NOMO-1 (cell line): Measurements from ENCODE around the gene RBBP8.
"Not testable (repeated sequence)": the region's sequence is repeated elsewhere in the genome, so short reads cannot be mapped to it uniquely, and the experiment has no call there.

ENCODE experiments used
- DNase-seq, 2 experiments: peaks; one replicate each; lab custom pipeline; 2025; ENCODE audit not compliant: unreplicated experiment in 2 of 2; lab: John Stamatoyannopoulos, UW

The RBBP8 gene

DNA sequence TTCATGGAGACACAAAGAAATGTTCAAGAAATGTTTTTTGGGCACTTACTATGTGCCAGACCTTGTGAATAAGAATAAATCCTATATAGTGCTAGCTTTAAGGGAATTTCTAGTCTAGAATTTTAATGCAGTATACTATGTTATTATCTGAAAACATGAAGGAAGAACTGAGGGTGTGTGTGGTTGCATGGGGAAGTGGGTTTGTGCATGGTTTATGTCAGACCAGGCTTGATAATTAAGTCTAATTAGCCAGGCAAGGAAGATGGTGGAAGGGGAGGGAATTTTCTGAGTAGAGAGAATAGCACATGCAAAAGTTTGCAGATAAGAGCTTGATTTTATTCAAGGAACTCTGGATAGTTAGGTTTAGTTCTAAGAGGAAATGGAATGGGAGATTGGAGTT lies 6.5 kb downstream of the RBBP8 start:
- DNase-seq = peak; percentile 41 to 63

DNA sequence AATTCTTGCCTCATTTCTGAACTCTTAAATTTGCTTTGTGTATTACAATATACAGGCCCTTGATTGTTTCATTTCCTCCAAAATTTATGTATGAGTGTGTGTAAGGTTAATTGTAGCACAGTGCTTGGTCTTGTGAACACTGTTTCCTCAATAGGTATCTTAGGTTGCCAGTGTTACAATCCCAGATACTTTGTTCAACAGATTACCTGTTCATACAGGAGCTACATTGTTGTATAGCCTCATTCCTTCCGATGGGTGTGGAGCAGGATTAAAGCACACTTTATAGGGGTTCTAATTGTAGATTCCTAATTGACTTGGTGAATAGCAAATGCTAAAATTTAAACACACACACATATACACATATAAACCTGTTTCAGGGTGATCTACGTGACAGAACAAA lies 10.7 kb downstream of the RBBP8 start:
- no peak for DNase-seq

DNA sequence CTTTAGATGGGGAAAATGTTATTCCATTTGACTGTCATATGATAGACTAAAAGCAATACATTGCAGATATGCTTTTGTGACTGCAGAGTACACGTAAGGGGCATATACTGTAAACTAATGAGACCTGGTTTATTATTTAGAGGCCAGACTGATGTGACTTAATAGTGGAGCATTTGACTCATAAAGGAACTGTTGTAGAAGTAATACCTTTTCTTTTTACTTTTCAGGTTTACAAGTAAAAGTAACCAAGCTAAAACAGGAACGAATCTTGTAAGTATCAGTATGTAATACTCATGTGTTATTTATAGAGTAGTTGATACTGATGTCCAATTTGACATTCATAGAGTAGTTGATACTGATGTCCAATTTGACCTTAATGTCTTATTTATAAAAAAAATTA lies 13.1 kb downstream of the RBBP8 start:
- DNase-seq = no peak

DNA sequence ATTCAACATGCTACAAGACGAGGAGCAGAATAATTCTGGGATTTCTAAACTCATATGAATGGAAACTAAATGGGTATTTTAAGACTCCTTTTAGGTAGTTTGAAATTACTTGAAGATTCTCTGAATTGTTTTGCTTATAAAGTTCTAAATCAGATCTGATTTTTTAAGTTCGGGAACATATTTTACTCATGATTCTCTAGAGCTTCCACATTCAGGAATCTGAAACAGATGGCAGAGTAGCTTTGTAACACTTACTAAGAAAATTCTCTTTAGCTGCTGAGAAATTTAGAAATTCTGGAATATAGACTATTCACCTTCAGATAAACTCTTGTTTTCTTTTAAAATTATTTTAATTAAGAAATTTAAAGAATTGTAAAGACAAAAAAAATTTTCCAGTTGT lies 13.7 kb downstream of the RBBP8 start:
- no peak for DNase-seq

DNA sequence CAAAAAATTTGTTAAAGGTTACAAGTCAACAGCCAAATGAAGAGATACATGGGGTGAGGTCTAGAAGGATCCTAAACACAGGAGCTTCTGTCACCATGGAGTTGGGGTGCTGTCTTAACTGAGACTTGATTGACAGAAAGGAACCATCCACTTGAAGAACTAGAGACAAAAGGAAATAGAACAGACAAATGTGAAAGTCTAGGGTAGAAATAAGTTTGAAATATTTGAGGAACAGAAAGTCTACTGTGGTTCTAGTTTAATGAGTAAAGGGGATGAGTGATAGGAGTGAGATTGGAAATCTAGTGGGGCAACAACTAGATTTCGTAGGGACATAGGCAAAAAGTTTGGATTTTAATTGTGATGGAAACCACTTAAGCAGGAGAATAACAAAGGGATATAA lies 18.7 kb downstream of the RBBP8 start:
- peak in 1 of 2 experiments; percentile 58 for DNase-seq

DNA sequence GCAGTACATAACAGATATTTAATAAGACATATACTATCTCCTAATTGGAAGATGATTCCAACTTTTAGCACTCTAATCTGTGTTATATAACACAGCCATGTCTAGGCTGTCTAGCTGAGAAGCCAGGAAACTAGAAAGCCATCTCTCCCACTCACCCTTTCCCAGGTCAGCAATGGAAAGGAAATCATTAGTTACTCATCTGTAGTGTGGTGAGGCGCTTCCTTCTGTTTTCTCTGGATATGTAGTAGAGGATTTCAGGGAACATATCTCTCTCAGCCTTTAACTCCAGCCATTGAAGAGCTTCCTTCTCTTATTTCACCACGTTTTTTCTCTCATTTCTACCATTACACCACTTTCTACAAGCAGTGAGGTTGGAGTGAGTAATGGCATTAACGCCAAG lies 19.4 kb downstream of the RBBP8 start:
- DNase-seq = no peak

DNA sequence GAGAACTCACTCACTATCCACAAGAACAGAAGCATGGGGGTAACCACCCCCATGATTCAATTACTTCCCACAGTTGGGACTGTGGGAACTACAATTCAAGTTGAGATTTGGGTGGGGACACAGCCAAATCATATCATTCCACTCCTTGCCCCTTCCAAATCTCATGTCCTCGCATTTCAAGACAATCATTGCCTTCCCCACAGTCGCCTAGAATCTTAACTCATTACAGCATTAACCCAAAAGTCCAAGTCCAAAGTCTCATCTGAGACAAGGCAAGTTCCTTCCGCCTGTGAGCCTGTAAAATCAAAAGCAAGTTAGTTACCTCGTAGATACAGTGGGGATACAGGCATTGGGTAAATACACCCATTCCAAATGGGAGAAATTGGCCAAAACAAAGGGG lies 20.9 kb downstream of the RBBP8 start:
- not testable (repeated sequence) for DNase-seq

DNA sequence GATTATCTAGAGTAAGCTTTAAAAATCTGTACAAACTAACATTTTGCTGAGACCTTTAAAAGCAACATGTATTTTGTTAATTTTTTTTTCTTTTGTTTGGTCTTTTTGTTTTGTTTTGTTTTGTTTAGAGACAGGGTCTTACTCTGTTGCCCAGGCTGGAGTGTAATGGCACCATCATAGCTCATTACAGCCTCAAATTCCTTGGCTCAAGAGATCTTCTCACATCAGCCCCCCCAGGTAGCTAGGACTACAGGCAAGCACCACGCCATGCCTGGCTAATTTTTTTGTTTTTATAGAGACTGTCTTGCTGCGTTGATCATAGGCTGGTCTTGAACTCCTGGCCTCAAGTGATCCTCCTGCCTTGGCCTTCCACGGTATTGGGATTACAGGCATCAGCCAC lies 23.1 kb downstream of the RBBP8 start:
- DNase-seq = no peak

DNA sequence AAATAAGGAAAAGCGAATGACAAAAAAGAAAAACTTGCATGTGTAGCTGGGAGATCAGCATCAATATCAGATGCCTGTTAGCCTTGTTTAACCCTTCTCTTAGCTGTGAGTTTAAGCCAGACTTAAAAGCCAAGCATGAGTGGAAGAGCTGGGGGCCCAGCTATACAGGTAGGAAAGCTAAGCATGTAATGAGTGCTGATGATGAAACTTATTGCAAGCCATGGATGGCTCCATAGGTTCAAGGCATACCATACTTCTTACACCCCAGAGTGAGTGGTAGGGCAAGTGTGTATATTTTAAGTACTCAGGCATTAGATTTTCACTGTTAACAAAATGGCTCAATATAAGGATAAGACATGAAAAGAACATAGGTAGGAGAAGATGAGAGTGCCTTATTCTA lies 28.0 kb downstream of the RBBP8 start:
- no peak for DNase-seq

DNA sequence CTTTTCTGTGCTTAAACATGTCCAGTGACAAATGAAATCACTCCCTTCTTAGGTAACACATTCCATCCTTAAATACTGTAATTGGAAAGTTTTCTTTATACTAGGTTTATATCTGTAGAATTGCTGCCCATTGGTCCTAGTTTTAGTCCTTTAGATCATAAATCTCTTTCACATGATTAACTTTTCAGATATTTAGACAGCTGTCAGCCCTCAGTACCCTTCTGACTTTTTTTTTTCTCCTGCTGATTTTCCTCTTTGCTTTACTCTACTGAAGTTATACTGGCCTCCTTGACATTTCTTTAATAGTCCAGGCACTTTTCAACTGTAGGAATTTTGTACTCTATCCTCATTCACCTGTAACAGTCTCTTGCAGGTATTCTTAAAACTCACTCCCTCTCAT lies 28.9 kb downstream of the RBBP8 start:
- no peak for DNase-seq

DNA sequence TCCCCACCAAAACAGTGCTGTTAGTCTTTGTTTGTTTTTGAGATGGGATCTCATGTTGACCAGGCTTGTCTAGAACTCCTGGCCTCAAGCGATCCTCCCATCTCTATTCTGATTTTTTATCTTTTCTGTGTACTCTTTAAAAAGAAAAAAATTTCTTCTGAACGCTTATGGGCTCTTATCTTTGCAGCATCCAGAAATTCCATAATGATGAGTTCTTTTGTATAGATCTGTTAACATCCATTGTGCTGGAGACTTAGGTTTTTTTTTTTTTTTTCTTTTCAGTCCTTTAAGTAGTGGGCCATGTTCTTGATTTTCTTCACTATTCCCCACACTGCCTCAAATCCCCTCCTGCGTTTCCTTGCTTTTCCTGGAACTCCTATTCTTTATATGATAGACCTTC lies 31.0 kb downstream of the RBBP8 start:
- DNase-seq = no peak

DNA sequence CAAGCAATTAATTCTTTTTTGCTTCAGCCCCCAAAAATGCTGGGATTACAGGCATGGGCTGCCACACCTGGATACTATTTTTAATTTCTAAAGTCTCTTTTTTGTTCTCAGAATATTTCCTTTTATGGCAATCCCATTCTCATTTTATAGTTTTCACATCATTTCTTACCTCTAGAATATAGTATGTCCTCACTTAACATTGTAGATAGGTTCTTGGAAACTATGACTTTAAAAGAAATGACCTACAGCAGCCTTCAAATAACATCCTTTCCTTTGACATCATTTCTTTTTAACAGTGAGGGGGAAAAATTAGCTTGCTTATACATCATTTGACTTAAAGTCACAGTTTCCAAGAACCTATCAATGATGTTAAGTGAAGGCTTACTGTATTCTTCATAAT lies 31.6 kb downstream of the RBBP8 start:
- DNase-seq = no peak

DNA sequence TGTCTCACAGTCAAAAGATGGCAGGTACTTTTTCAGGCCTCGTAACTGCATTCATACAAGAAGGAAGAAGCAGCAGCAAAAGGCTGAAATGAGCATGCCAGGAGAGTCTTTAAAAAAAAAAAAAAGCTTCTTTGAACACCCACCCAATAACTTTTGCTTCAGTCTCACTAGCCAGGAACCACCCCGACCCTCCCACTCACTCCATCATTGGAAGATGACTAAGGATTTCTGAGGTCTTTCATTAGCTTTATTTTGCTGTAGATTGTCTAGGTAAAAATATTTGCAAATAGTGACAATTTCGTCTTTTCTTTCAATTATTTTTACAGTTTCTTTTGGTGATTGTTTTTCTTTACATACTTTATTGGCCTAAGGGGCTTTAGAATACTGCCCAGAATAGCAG lies 37.9 kb downstream of the RBBP8 start:
- DNase-seq = no peak

DNA sequence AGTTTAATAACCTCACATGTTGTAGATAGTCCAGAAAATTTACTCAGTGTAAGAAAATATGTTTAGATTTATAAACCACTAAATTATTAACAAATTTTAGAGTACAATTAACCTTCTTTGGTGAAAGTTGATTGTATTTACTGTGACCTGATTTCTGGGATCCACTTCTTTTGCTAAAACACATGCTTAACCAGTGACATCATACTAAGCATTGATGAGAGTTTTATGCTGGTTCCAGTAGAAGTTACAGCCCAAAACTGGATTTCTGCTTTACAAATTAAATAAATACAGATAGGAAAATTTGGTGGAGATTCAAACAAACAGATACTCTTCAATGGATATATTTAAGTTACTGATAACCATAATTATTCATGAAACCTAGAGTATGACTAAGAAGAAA lies 40.9 kb downstream of the RBBP8 start:
- DNase-seq = no peak

DNA sequence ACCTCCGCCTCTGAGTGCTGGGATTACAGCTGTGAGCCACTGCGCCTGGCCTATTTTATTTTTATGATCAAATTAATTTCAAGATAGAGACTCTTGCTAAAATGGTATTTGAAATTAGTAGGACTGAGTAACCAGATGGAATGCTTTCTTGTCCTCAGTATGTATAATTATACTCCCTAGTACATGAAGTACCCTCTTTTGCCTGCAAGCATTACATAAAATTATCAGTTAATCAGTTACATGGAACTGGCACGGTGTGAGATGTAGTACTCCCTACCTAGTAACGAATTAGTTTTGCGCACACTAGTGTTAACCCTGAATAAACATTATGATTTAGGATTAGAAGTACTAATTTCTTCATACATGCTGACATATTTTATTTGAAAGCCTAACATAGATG lies 41.6 kb downstream of the RBBP8 start:
- DNase-seq = no peak

DNA sequence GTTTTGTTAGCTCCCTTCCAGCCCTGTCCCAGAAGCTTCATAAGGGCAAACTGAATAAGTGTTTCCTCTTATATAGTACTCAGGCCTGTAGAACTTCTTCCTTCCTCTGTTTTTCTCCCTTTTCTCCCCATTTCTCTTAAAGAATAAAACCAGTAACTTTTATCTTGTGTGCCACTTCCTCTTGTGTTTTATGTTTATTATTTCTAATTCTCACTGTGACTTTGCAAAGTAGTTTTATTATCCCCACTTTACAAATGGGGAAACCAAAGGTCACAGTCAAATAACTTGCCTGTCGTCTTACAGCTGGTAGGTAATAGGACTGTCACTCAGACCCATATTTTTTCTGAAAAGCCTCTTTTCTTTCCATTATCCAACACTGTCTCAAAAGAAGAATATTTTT lies 42.4 kb downstream of the RBBP8 start:
- peak in 1 of 2 experiments; percentile 61 for DNase-seq

DNA sequence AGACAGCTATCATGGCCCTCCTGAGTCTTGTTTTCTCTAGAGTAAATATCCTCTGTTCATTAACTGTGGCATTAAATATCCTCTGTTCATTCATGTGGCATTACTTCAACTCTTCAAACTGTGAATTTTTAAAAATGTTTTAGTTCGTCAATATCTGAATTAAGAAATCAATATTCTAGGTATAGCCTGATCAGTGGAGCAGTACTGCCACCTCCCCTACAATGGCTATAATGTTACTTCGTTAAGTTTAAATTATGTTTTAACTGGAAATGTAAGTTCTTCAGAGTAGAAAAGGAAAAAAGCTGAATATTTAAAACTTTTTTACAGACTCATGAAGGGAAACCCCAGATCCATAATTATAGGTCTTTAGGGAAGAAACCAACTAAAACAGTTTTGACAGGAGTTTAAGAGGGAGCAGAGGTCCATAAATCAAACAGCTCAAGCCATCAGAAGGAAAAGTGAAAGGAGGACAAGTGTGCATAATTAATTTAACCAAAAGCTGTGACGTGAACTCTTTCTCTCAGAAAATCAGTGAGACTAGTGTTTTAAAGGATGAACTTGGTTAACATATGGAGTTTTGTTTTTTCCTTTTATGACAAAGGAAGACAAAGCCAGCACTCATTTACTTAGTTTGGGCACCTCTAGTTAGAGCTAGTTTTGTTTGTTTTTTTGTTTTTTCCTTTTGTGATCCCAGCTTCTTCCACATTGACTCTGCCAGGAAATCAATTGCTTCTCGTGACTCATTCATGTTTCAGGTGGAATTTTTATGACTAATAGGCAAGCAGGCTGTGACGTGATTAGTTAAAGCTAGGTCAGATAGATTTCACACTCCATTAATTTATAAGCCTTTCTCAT lies 44.9 kb downstream of the RBBP8 start:
- DNase-seq = no peak

DNA sequence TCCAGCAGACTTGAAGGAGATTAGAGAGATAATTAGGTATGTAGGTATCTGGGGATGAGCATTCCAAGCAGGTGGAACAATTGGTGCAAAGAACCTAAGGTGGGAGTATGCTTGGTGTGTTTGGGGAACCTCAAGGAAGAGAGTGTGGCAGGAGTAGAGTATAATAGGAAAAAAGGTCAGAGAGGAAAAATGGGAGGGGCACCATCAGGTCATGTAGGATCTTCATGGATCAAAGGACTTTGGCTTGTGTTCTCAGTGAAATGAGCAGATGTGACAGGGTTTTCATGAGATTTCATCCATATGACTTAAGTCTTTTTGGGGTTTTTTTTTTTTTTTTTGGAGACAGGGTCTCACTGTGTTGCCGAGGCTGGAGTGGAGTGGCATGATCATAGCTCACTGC lies 47.3 kb downstream of the RBBP8 start:
- DNase-seq = no peak

DNA sequence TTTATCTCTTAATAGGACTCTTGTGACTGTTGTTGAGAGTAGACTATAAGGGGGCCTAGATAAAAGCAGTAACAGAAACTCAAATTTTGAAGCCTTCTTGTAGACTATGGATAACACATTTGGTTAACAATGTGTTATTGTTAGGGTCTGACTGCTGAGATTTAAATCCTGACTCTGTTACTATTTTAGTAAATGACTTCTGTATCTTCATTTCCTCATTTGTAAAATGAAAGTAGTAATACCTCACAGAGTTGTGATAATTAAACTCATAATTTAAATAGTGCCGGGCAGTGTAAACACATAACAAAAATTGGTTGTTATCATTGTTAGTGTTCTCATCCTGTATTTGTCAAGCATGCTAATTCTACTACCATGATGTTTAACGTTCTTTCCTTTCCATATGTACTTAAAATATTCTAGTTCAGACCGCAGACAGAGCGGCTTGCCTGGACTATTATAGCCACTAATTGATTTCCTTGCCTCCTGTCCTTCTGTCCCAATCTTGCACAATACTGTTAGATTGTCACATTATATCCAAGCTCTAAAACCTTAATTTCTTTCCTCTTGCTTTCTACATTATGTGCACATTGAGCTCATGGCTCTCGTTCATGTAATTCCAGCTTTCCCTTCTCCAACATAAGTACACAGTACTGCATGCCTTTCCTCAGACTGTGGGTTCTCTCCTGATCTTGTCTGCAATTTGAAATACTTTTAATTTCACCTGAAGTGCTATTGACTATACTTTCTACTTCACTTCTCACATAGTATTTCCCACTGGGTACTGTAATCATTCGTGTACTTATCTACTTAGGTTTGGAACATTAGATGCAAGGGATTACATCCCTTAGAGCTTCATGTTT lies 48.4 kb downstream of the RBBP8 start:
- DNase-seq = peak in 1 of 2 experiments; percentile 40

DNA sequence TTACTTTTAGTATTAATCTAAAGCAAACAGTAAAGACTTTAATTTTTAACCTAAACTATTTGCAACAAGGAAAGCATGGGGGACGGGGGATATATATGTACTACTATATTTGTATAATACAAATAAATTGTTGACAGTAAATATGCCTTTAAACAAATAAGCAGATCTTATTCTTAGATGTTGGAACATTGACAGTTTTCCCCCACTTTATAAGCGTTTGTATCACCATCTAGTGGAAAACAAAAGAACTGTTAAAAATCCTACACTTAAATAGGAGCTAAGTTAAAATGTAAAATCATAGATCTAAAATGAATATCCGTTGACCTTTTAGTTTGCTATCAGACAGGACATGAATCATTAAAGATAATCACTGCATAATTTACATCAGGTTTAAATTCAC lies 50.0 kb downstream of the RBBP8 start:
- peak in 1 of 2 experiments; percentile 51 for DNase-seq

DNA sequence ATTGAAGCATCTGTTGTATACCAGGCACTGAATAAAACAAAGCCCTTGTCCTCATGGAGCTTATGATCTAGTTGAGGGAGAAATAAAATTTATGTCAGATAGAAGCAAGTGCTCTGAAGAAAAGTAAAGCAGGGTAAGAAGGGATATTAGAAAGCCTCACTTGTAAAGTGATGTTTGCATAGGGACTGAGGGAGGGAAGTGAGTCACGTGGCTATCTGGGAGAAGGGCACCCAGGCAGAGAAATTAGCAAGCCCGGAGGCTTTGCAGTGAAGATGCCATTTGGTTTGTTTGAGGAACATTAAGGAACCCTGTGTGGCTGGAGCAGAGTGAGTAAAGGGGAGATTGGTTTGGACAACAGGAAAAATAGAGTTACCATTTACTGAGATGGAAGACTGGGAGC lies 52.1 kb downstream of the RBBP8 start:
- no peak for DNase-seq
